ENCODE measurements around the gene NPAP1. TPM values are rescaled to one million over a fixed set of nuclear protein-coding genes. Genes with fewer than 3 reads are reported as not detected.

NPAP1 gene
- total and polyA plus RNA-seq, 2 of the 8 experiments (the other 6 are each of a cell fraction or from before 2014, with no cell fraction given): 0.07 to 0.08 TPM

DNA sequence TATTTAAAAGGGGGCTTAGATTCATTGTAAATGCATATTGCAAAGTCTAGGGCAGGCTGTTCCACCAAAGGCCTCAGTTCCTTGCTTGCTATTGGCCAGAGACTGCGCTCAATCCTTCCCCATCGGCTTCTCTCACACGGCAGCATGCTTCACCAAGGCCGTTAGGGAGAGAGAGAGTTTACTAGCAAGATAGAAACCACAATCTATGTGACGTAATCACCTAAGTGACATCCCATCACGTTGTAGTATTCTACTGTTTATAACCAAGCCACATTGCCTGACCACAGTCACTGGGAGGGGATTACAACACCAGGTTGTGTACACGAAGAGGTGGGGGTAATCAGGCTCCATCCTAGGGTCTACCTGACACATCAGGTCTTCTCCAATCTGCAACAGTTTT is 16.0 kb upstream of the NPAP1 start (continued):
- TF ChIP-seq SIX5 (IDR thresholded peaks at IDR 0.05; ENCODE audit: low read depth, low read length): no peak
- no peak for TF ChIP-seq BCL11A (IDR thresholded peaks at IDR 0.05; ENCODE audit: low read depth in 2 of 2, low read length in 2 of 2)
- no peak for TF ChIP-seq TBP (IDR thresholded peaks at IDR 0.05; ENCODE audit: low read depth, low read length)
